Fibroblast of lung (primary cell): ENCODE results near the gene MMGT1.

Experiments used
- EZH2 ChIP-seq: IDR thresholded peaks from 2 replicates; pipeline ENCODE4 v1.5.1; 2012; ENCODE audit warnings: low read length, control low read depth, mild to moderate bottlenecking; ENCODE audit errors: missing control alignments
- TF ChIP-seq, protein P1 (sequence below), 2 donors: IDR thresholded peaks in 1 of 2; conservative IDR thresholded peaks in 1 of 2; 1 replicate in 1 of 2; 2 replicates in 1 of 2; pipeline ENCODE4 v1.5.1; 2011 to 2012; ENCODE audit warnings: low read length in 2 of 2, control low read depth in 1 of 2, inconsistent platforms in 1 of 2, low read depth in 1 of 2, mild to moderate bottlenecking in 1 of 2

DNA sequence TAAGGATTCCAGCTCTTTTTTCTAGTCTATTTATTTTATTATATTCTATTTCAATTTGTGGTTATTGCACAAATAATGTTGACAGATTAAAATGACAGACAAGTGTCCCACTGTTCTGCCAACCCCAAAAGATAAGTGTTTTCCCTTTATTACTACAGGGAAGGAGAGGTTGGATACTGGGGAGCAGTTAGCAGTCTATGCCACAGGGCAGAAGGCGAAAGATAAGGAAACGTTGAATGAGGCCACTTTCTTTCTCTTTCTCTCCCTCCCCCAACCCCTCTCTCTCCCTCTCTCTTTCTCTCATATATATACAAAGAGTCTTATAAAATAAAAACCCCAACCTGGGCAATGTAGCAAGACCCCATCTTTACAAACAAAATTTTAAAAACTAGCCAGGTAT is 43.1 kb upstream of the MMGT1 start:
- TF ChIP-seq, protein P1, sequence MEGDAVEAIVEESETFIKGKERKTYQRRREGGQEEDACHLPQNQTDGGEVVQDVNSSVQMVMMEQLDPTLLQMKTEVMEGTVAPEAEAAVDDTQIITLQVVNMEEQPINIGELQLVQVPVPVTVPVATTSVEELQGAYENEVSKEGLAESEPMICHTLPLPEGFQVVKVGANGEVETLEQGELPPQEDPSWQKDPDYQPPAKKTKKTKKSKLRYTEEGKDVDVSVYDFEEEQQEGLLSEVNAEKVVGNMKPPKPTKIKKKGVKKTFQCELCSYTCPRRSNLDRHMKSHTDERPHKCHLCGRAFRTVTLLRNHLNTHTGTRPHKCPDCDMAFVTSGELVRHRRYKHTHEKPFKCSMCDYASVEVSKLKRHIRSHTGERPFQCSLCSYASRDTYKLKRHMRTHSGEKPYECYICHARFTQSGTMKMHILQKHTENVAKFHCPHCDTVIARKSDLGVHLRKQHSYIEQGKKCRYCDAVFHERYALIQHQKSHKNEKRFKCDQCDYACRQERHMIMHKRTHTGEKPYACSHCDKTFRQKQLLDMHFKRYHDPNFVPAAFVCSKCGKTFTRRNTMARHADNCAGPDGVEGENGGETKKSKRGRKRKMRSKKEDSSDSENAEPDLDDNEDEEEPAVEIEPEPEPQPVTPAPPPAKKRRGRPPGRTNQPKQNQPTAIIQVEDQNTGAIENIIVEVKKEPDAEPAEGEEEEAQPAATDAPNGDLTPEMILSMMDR (conservative IDR thresholded peaks at IDR 0.05 in 1 of 2, IDR thresholded peaks at IDR 0.05 in 1 of 2; ENCODE audit: low read depth in 1 of 2, low read length in 2 of 2), result no peak
- no peak for TF ChIP-seq EZH2
